CD4-positive, alpha-beta T cell treated with Interleukin-17A for 1 hour (primary cell): ENCODE measurements around the gene PGRMC2.
"Not testable (repeated sequence)": the region's sequence is repeated elsewhere in the genome, so short reads cannot be mapped to it uniquely, and the experiment has no call there.

ENCODE experiments used
- DNase-seq: peaks from one replicate; pipeline ENCODE4 v3.0.0-alpha.2; 2020

The PGRMC2 gene

GRCh38 chr4:128298146-128298758 is 10.6 kb upstream of the PGRMC2 start:
- no peak for DNase-seq

- DNase-seq: no peak
These were observed 7.6 kb upstream of the PGRMC2 start for GRCh38 chr4:128295255-128295654.

- no peak for DNase-seq
These were observed 6.9 kb upstream of the PGRMC2 start for GRCh38 chr4:128294464-128294863.

- DNase-seq: no peak
These were observed 4.7 kb upstream of the PGRMC2 start for GRCh38 chr4:128292349-128292748.

GRCh38 chr4:128291096-128291495 is 3.5 kb upstream of the PGRMC2 start:
- DNase-seq: no peak

- DNase-seq: no peak
These were observed 2.9 kb upstream of the PGRMC2 start for GRCh38 chr4:128290526-128290925.

GRCh38 chr4:128289523-128290158 is 2.0 kb upstream of the PGRMC2 start:
- no peak for DNase-seq

GRCh38 chr4:128288689-128289106 is 1.1 kb upstream of the PGRMC2 start:
- peak; percentile 57 for DNase-seq

- DNase-seq: peak; percentile 99
These were observed 467 bp upstream of the PGRMC2 start for GRCh38 chr4:128287871-128288688.

- peak; percentile 59 for DNase-seq
These were observed 1.0 kb downstream of the PGRMC2 start for GRCh38 chr4:128286474-128287058.

- DNase-seq: no peak
These were observed 2.3 kb downstream of the PGRMC2 start for GRCh38 chr4:128285085-128285997.

- no peak for DNase-seq
These were observed 3.3 kb downstream of the PGRMC2 start for GRCh38 chr4:128284317-128284716.

- no peak for DNase-seq
These were observed 4.5 kb downstream of the PGRMC2 start for GRCh38 chr4:128283071-128283470.

GRCh38 chr4:128282516-128282915 is 5.1 kb downstream of the PGRMC2 start:
- no peak for DNase-seq

- no peak for DNase-seq
These were observed 6.3 kb downstream of the PGRMC2 start for GRCh38 chr4:128281354-128281753.

GRCh38 chr4:128279624-128280225 is 7.9 kb downstream of the PGRMC2 start:
- no peak for DNase-seq

GRCh38 chr4:128277856-128278255 is 9.8 kb downstream of the PGRMC2 start:
- DNase-seq: no peak

GRCh38 chr4:128275346-128275745 is 12.3 kb downstream of the PGRMC2 start:
- no peak for DNase-seq

GRCh38 chr4:128271551-128271950 is 16.1 kb downstream of the PGRMC2 start:
- no peak for DNase-seq

- DNase-seq: no peak
These were observed 18.6 kb downstream of the PGRMC2 start for GRCh38 chr4:128268970-128269369.

GRCh38 chr4:128267745-128268144 is 19.9 kb downstream of the PGRMC2 start:
- no peak for DNase-seq

- not testable (repeated sequence) for DNase-seq
These were observed 20.4 kb downstream of the PGRMC2 start for GRCh38 chr4:128267171-128267570.
